ENCODE measurements around the gene PCDH15.
A peak's percentile ranks its signal among the peaks of the same experiment; 100 is the strongest.

Gene PCDH15

GRCh38 chr10:54108961-54109360 lies 692.1 kb downstream of the PCDH15 start:
- no peak for DNase-seq

DNA sequence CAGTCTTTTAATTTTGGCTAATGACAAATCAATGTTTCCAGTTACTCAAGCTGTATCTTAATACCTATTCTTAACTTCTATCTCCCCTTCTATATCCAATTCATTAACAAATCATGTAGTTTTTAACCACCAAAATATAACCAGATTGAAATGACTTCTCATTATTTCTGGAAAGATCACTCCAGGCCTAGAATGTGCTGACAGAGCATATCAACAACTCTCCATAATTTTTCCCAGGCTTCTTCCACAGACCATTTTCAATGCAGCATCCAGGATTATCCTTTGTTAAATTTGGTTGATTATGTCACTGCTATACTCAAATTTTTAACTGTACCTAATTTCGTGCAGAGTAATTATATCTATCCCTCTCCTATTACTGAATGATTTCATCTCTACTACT lies 704.1 kb downstream of the PCDH15 start:
- no peak for DNase-seq

- no peak for DNase-seq
These were observed 706.7 kb downstream of the PCDH15 start for GRCh38 chr10:54094321-54094720.

DNA sequence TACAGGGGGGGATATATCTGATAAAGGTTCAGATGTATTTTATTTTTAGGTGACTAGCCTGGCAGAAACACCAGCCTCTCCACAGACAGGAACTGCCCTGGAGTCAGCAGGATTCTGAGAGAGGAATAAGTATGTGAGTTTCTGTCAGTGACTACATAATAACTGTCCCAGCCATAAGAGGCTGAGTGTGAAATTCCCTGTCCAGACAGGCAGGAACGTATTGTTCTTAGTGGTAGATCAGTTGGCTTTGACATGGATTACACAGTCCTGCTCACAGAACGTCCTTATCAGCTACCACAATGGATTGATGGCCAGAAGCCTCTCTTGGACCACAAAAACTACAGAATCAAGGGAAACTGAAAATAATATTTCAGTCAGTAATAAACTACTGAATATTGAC lies 709.8 kb downstream of the PCDH15 start:
- no peak for DNase-seq

- no peak for DNase-seq
These were observed 719.1 kb downstream of the PCDH15 start for GRCh38 chr10:54081950-54082349.

GRCh38 chr10:54067361-54067760 lies 733.7 kb downstream of the PCDH15 start:
- no peak for DNase-seq

DNA sequence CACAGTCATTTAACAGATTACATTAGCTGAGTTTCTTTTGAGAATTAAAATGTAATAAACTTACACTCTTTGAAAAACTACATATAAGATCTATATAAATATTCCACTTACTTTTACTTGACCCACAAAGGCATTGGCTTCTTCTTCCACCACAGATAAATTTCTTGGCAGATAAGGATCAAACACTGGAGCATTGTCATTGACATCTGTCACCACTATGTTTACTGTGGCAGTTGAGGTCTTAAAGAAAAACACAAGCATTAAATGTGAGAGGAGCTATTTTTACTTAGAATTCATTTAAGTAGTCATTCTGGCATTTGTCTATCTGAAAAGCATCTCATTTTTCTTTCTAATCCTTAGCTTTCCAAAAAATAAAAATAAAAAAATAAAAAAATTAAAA lies 734.4 kb downstream of the PCDH15 start:
- no peak for DNase-seq

DNA sequence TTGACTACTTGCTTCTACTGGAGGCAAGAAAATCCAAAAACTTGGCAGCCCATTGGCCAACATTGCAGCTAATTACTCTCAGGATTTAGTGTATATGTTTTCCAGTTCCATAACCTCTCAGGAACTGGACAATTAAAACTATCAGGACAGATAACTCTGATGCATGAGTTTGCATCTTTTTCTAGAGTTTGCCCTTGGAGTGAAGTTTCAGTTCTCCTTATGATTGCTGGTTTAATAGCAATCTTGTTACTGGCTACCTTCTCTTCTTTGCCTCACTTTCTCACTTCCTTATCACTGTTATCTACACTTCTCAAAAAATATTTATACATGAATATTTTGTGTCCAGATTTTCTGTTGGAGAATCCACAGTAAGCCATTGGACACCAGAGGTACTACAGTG lies 735.9 kb downstream of the PCDH15 start:
- no peak for DNase-seq

- DNase-seq: no peak
These were observed 736.8 kb downstream of the PCDH15 start for GRCh38 chr10:54064215-54064614.

DNA sequence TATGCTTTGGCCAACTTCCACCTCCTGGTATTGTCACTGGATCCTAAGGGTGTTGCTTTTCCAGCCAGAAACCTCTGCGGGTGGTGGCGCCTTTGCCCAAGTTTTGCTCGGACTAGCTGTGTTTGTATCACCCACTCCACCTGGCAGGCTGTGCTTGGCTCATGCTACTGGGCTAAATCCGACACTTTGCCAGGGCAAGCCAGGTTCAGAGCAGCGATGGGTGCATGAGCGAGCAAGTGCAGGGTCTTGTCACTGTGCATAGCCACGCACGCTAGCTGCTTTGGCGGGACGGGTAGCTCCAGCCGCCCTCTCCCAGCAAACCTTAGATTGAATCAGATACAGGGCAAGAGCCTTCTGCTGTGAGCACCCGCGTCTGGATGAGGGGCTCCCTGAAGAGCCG lies 737.5 kb downstream of the PCDH15 start:
- peak; percentile 14 for DNase-seq

GRCh38 chr10:54060572-54060971 lies 740.5 kb downstream of the PCDH15 start:
- no peak for DNase-seq

GRCh38 chr10:54057357-54057756 lies 743.7 kb downstream of the PCDH15 start:
- DNase-seq: no peak

DNA sequence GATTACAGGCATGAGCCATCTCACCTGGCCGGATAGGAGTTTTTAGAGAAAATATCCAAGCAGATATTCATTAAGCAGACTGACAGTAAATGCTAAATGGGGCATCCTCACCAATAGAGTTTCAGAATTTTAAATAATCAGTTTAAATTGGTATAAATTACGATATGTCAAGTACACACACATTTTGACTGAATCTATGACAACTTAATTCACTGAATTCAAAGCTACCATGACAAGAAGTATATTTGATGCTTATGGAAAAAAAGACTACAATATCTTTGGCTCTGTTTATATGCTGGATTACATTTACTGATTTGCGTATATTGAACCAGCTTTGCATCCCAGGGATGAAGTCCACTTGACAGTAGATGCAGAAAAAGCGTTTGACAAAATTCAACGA lies 774.7 kb downstream of the PCDH15 start:
- no peak for DNase-seq

DNA sequence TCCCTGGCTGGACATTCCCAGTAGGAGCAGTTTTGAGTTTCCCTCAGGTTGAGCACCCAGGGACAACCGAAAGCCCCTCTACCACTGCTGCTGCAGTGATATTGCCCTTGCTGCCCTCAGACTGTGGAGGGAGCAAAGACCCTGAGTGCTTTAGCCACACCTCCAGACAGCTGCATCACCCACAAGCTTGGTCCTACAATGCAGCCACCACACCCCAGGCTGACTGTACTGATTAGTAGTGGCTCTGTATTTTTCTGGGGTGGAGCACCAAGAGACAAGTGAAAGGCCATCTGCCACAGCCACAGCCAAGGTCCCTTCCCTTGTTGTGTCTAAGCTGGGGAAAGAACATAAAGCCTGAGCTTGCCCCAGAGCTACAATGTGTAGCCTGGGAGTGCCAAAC lies 789.9 kb downstream of the PCDH15 start:
- DNase-seq: no peak

DNA sequence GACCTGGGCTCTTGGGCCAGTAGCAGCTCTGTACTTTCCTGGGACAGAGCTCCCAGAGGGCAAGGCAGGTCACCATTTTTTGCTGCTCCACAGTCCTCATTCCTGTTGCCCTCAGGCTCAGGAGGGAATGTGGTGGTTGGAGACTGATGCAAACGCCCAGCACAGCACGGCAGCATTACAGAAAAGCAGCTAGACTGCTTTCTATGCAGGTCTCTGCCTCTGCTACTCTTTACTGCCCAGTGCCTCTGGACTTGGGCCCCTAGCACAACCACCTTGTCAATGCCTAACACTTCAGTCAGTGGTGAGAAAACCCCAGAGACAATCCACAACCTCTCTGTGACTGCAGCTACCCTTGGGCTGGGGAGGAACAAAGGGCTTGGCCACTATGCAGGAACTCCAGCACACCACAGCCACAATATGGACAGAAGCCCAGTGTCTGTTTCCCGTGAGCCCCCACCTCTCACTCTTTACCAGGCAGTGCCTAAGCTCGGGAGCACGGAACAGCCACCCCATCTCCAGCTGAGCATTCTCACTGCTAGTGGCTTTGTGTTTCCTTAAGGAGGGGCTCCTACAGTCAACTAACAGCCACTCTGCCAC lies 790.6 kb downstream of the PCDH15 start:
- no peak for DNase-seq

GRCh38 chr10:54009672-54010071 lies 791.4 kb downstream of the PCDH15 start:
- DNase-seq: no peak

DNA sequence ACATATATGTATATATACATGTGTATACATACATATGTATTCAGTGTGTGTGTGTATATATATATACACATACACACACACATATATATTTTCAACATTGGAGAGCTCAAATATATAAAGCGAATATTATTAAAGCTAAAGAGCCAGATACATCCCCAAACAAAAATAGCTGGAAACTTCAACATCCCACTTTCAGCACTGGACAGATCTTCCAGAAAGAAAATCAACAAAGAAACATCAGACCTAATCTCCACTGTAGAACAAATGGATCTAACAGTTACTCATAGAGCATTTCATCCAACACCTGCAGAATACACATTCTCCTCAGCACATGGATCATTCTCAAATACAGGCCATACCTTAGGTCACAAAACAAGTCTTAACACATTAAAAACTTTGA lies 799.0 kb downstream of the PCDH15 start:
- no peak for DNase-seq

GRCh38 chr10:53997953-53998352 lies 803.1 kb downstream of the PCDH15 start:
- no peak for DNase-seq

DNA sequence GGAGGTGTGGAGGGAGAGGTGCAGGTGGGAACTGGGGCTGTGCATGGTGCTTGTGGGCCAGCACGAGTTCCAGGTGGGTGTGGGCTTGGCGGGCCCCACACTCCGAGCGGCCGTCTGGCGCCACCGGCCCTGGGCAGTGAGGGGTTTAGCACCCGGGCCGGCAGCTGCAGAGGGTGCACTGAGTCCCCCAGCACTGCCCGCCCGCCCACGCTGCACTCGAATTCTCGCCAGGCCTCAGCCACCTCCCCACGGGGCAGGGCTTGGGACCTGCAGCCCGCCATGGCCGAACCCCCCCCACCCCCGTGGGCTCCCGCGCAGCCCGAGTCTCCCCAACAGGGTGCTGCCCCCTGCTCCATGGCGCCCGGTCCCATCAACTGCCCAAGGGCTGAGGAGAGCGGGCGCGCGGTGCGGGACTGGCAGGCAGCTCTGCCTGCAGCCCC lies 810.2 kb downstream of the PCDH15 start:
- no peak for DNase-seq

- no peak for DNase-seq
These were observed 817.6 kb downstream of the PCDH15 start for GRCh38 chr10:53983431-53983830.

- DNase-seq: no peak
These were observed 820.8 kb downstream of the PCDH15 start for GRCh38 chr10:53980210-53980609.

- DNase-seq: no peak
These were observed 822.7 kb downstream of the PCDH15 start for GRCh38 chr10:53978301-53978700.

DNA sequence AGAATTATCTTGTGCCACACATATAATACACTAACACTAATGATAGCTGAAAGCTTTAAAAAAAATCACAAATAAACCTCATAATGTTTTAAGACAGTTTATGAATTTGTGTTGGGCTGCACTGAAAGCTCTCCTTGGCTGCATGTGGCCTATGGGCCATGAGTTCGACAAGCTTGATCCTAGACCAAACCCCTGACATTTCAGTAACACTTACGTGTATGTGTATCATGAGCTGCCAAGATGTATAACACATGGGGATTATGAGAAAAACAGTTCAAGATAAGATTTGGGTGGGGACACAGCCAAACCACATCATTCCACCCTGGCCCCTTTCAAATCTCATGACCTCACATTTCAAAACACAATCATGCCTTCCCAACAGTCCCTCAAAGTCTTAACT lies 823.8 kb downstream of the PCDH15 start:
- no peak for DNase-seq

DNA sequence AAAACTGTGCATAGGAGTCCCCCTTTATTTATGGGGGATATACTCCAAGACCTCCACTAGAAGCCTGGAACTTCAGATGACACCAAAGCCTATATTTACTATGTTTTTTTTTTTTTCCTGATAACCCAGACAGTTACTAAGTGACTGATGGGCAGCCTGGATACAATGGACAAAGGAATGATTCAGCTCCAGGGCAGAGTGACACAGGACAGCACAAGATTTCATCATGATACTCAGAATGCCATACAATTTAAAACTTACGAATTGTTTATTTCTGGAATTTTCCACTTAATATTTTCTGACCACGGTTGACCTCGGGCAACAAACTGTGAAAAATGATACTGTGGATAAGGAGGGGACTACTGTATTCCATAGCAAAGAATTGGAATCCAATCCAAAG lies 843.6 kb downstream of the PCDH15 start:
- no peak for DNase-seq

DNA sequence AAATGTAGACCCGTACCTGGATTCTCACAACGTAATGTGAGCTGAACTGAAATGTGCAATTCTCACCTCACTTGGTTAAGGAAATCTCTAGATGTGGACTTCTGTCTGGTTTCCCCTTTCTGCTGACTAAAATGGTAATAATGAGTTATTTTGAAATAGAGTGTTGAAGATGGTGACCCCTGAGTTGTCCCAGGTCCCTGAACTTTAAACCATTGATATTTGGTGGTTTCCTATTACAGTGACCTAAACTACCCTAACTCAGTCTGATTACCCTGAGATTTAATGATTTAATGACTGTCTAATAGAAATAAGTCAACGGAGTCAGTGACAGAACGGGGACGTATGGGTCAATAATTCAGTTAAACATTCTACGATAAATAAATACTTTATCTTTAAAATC lies 845.9 kb downstream of the PCDH15 start:
- no peak for DNase-seq
